Keratinocyte (primary cell): ENCODE data around the gene GLP2R.

Experiments used
- CTCF ChIP-seq, 3 experiments: IDR thresholded peaks in 1 of 3; conservative IDR thresholded peaks in 1 of 3; optimal IDR thresholded peaks in 1 of 3; 2 replicates in 2 of 3; 3 replicates in 1 of 3; pipeline versions ENCODE3 to v1.5.1; 2011; ENCODE audit warnings: low read length in 3 of 3, mild to moderate bottlenecking in 3 of 3, moderate library complexity in 2 of 3, control low read depth in 1 of 3, inconsistent platforms in 1 of 3; ENCODE audit not compliant: insufficient read depth in 2 of 3; ENCODE audit errors: extremely low read depth in 1 of 3
- EZH2 ChIP-seq: IDR thresholded peaks from one replicate; pipeline ENCODE4 v1.6.1; 2012; ENCODE audit warnings: inconsistent platforms, mild to moderate bottlenecking, low read length, moderate library complexity

- TF ChIP-seq CTCF (optimal IDR thresholded peaks at IDR 0.05 in 1 of 3, IDR thresholded peaks at IDR 0.05 in 1 of 3, conservative IDR thresholded peaks at IDR 0.05 in 1 of 3; ENCODE audit: extremely low read depth in 1 of 3, insufficient read depth in 2 of 3, low read length in 3 of 3) (no peak), EZH2 (no peak)
These were observed 92.6 kb downstream of the GLP2R start for GRCh38 chr17:9918352-9918751.
